Dedifferentiated amniotic fluid mesenchymal stem cell (primary cell): ENCODE data around the gene MMP27.
"Not testable (repeated sequence)": the region's sequence is repeated elsewhere in the genome, so short reads cannot be mapped to it uniquely, and the experiment has no call there.

Experiments used
- DNase-seq: peaks from one replicate; pipeline ENCODE4 v3.0.0-alpha.2; 2016; ENCODE audit errors: extremely low spot score

The MMP27 gene, protein sequence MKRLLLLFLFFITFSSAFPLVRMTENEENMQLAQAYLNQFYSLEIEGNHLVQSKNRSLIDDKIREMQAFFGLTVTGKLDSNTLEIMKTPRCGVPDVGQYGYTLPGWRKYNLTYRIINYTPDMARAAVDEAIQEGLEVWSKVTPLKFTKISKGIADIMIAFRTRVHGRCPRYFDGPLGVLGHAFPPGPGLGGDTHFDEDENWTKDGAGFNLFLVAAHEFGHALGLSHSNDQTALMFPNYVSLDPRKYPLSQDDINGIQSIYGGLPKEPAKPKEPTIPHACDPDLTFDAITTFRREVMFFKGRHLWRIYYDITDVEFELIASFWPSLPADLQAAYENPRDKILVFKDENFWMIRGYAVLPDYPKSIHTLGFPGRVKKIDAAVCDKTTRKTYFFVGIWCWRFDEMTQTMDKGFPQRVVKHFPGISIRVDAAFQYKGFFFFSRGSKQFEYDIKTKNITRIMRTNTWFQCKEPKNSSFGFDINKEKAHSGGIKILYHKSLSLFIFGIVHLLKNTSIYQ

DNA sequence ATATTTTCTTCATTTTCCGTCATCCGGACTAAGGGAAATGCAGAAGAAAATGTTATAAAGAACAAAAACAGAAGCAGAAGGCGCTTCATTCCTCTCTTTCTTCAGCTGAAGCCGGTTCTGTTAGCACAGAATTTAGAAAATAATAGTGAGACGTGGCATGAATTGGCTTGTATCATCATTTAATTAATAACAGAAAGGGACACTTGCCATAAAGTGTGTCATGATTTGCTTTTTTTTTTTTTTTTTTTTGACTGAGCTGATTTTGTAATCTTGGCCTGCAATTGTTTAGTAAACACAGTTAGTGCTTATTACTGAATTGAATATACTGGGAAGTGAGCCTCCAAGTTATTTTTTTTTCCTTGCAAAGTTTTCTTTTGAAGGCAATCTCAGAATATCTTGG lies at the start of gene MMP27:
Gene MMP27 (minus strand): TSS at position 144 of the 400 bp plus-strand sequence. CDS start 55 bp downstream, at position 89.
- DNase-seq: no peak

DNA sequence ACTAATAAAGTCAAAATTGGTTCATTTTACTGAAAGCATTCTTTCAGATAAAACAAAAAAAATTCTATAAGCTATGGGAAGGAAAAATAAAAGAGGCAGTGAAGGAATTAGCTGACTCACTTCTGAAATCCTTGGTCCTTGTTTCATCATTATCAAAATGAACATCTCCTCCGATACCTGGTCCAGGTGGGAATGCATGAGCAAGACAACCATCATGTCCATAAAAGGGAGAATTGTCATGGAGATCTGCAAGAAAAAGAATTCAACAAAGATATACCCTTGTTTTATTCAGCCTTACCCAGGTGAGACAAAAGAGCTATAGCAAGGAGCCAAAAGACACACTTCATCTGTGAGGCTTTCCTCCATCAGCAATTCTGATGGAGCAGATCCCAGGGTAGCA lies 47.7 kb upstream of the MMP27 start:
- DNase-seq: no peak

DNA sequence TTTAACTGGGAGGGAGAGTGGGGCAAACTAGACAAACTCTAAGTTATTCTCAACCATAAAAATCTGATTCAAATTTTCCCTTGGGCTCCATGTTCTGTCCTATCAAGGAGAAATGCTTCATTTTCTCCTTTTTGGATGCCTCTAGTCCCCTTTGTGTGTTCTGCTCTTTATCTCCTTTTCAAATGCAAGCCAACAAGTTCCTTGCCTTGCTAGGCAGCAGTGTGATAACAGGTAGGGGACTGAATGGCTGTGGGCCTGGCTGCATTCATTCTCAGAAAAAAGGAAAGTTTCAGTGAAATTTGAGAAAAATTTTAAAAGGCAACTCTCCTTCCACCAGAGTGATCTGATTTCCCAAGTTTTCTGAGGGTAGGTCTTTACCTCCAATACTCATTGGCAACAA lies 46.1 kb upstream of the MMP27 start:
- DNase-seq: no peak

DNA sequence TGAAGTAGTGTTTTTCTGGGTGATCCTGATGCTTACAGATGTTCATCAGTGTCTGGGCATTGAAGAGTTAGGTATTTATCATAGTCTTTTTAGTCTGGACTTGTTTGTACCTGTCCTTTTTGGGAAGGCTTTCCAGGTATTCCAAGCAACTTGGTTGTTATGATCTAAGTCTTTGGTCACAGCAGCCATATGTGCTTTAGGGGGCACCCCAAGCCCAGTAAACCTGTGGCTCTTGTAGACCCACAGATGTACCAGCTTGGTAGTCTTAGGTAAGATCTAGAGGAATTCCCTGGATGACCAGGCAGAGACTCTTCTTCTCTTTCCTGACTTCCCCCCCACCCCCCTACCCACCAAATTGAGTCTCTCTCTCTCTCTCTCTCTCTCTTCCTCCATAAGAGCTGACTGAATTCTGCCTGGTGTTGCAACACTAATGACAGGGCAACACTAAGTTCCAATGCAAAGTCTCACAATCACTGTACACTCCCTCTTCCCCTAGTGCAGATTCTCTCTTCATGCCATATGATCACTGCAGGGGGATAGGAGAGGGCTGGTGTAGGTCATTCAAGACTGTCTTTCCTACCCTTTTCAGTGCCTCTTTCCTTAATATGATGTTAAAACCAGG lies 43.6 kb upstream of the MMP27 start:
- no peak for DNase-seq

DNA sequence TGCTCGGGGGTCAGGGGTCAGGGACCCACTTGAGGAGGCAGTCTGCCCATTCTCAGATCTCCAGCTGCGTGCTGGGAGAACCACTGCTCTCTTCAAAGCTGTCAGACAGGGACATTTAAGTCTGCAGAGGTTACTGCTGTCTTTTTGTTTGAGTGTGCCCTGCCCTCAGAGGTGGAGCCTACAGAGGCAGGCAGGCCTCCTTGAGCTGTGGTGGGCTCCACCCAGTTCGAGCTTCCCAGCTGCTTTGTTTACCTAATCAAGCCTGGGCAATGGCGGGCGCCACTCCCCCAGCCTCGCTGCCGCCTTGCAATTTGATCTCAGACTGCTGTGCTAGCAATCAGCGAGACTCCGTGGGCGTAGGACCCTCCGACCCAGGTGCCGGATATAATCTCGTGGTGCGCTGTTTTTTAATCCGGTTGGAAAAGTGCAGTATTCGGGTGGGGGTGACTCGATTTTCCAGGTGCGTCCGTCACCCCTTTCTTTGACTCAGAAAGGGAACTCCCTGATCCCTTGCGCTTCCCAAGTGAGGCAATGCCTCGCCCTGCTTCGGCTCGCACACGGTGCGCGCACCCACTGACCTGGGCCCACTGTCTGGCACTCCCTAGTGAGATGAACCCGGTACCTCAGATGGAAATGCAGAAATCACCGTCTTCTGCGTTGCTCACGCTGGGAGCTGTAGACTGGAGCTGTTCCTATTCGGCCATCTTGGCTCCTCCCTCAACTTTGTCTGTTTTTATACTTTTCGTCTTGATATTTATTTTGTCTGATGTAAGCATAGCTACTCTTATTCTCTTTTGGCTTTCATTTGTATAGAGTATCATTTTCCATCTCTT lies 41.4 kb upstream of the MMP27 start:
- DNase-seq: not testable (repeated sequence)

DNA sequence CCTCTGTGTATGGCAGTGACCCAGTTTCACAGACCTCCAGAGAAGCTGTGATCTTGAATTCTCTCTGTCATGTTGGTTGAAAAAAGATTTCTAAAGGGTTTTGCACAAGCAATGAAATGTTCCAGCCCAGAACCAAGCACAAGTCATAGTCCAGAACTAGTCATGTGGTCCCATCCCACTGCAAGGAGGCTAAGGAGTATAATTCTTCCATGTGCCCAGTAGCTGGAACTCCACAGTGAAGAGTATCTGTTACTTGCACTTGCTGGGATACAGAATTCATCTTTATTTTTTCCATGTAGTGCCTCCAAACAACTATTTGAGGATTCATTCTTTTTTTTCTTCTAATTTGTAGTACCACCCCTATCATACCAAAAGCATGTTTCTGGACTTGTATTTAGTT lies 29.1 kb upstream of the MMP27 start:
- no peak for DNase-seq

DNA sequence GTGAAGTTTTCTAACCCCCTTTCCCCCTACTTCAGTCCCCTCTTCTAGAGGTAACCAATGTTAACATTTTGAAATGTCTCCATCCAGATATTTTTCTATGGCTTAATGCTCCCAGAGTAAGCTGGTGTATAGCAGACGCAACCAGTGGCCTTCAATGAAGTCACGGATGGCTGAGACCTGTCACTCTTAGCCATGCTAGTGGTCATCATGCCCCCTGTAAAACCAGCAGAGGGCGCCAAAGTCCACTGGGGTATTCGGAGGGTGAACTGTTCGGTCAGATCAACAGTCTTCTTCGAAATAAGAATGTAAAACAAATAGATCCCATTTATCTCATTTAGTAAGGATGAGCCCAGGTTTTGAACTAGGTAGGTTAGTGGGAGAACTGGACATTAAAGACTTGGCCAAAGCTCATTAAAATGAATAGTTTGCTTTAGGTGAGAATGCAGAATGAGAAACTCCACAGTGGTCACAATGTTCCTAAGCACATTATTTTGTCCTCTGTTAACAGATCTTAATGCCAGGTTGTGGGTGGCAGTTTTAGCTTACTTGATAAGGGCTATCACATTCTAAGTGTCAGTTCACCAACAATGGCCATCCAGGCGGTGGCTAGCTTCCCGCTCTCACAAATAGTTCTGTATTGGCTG lies 27.8 kb upstream of the MMP27 start:
- DNase-seq: no peak

DNA sequence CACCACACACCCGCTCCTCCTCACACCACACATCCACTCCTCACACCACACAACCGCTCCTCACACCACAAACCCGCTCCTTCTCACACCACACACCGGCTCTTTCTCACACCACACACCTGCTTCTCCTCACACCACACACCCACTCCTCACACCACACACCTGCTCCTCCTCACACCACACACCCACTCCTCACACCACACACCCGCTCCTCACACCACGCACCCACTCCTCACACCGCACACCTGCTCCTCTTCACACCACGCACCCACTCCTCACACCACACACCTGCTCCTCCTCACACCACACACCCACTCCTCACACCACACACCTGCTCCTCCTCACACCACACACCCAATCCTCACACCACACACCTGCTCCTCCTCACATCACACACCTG lies 25.4 kb upstream of the MMP27 start:
- not testable (repeated sequence) for DNase-seq

DNA sequence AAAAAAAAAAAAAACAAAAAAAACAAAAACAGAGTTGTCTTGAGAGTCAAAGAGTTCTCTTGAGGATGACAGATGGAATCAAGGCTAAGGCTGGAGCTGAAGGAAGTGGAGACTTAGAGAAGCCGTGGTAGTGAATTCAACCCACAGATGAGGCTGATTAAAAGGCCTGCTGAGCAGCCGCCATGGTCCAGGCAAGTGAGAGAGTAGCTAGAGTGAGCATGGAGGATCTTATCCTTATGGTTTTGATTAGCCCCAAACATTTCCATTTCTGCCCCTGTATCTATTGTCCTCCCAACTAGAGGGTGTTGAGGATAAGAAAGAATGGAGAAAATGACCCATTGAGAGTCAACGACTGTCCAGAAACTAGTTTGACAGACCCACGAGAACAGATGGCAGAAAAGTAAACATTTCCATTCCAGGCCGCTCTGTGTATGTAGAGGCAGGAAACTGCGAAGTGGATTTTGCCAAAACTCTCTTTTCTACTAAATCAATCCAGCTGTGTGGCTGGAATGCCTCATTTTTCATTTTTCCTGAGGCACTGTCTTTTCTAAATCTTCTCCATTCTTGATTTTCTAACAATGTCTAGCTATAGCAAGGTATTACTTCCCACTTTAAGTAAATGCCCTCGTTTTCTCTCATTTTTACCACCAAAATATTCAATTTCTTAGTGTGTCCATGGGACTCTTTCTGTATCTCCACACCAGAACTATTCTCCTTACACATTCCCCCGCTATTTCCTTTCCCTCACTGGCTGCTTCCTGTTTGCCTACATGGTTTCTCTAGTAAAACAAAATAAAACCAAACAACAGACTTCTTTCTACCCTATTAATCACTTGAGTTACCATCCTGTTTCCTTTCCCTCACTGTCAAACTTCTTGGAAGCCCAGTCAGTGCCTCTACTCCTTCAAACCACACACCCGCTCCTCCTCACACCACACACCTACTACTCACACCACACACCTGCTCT lies 24.6 kb upstream of the MMP27 start:
- peak; percentile 30 for DNase-seq

DNA sequence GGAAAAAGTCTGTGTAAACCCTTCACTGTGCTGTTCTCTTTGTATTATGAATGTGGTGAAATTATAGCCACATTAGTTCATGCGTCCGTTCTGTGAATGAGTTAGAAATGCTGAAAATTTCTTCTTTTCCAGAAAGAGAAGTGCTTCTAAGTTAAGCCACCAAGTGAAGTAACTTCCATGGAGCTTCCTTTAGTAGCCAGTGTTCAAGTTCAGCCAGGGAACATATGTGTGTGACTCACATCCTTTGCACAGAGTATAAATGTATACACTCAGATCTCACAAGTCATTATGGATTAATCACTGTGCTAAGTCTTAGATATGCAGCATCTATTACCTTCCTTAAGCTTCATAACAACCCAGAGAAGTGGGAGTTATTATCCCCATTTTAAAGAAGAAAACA lies 22.3 kb upstream of the MMP27 start:
- no peak for DNase-seq

DNA sequence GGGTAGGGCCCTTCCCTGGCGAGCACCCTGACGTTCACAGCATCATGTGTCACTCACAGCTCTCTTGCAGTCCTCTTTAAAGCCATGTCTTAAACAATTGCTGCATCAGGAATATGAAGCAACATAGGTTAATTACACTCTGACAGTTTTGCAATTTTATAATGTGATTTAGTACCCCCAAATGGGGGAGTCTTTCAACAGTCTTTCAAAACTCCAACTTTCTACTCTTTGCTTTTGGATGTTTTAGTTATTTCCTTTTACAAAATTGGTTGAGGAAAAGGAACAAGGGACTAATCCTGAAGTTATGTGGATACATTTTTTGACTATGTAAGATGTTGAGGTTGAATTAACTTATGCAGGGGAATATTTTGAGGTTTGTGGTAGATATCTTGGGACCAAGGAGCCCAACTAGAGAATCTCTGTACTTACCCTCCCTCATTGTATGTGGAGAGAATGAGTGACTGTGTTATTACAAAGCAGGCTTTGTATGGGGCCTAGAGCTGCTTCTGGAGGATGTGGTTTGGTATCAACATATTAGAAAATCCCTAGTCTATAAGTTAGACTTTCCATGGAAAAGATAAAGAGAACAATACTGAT lies 19.4 kb upstream of the MMP27 start, which contains the start of gene MMP8:
Gene MMP8 (minus strand): TSS at position 51 of the 597 bp plus-strand sequence. CDS start 99 bp downstream, outside the sequence.
- DNase-seq: no peak

DNA sequence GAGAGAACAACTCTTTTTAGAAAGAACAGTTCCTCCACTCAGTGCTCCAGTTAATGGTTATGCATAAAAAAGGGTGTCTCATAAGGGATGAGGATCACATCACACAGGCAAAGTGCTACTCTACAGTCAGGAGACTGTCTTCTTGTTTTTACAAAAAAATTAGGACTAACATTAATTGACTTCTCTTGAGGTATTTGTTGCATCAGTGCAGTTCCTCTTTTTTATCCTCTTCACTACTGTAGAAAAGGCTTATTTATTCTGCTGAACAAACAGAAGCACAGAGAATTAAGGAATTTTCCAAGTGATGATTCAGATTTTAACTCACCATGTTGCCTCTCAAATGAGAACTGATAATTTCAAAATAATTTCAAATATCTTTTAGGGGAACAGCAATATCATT lies 17.3 kb upstream of the MMP27 start:
- DNase-seq: no peak

DNA sequence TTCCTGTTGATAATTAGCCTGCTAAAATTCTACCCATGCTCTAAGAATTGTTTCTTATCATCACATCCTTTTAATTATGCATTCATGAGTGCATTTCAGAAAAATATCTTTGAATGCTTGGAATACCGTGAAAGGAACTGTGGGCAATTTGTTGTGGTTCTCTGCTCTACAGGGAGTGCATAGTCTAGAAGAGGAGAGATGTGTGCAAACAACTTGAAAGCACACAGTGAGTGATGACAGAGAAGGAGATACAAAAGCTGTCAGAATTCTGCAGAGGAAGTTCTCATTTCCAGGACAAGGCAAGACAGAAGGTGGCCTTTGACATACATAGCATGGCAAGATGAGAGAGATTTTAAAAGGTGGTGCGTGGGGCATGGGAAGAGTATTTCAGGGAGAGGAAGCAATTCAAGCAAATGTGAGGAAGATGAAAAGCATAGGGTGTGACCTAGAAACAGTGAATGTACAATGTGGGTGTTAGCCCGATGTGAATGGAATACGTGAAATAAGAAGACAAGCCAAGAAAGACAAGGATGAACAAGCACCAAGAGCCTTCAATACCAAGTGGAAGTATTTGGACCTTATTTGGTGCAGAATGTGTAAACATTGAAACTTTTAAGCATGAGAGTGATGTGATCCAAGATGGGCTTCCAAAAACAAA lies 14.2 kb upstream of the MMP27 start:
- no peak for DNase-seq

DNA sequence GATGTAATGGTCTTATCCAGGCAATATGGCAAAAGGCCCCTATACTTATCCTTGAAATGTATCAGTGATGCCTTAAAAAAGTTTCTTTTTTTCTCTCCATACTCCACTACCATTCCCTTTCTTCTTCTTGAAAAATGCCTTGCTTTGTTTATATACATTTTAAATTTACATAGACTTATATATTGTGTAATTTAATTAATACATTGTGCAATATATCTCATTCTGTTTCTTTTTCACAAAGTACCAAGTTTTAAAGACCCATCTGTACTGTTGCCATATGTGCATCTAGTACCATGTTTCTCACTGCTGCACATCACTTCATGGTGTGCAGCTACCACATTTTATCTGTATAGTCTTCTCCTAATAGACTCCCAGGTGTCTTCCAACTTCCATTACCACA lies 11.7 kb upstream of the MMP27 start:
- no peak for DNase-seq

DNA sequence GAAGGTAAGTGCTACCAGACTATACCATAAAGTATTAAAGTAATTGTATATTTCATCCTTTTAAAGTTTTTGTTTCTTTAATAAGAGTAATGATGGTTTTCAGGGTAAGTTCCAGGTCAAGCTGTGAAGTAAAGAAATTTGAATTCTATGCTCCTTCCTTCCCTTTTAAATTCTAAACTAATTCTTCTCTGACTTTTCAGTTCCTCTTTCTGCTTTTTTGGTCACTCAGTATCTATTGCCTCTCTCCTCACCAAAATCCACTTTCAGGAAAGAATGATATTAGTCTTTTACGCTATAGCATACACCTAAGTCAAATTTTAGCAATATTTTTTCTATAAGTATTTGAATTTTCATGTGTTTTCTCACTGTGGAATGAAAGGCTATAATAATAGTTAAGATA lies 11.0 kb upstream of the MMP27 start:
- no peak for DNase-seq

DNA sequence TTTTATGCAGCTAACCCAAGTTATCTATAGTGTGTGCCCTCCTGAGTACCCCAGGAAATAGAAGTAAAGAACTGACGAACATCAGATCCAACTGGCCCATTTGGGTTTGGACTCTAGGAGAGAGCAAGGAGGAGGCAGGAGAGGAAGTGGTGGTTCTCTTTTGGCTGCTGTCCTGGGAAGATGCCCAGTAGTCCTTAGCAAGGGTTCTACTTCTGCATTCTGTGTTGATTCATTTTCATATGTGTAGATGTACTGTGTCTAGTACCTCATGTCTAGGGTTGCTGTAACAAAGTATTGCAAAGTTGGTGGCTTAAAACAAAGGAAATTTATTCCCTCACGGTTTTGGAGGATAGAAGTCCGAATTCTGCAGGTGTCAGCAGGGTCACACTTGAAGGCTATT lies 6.6 kb upstream of the MMP27 start:
- no peak for DNase-seq

DNA sequence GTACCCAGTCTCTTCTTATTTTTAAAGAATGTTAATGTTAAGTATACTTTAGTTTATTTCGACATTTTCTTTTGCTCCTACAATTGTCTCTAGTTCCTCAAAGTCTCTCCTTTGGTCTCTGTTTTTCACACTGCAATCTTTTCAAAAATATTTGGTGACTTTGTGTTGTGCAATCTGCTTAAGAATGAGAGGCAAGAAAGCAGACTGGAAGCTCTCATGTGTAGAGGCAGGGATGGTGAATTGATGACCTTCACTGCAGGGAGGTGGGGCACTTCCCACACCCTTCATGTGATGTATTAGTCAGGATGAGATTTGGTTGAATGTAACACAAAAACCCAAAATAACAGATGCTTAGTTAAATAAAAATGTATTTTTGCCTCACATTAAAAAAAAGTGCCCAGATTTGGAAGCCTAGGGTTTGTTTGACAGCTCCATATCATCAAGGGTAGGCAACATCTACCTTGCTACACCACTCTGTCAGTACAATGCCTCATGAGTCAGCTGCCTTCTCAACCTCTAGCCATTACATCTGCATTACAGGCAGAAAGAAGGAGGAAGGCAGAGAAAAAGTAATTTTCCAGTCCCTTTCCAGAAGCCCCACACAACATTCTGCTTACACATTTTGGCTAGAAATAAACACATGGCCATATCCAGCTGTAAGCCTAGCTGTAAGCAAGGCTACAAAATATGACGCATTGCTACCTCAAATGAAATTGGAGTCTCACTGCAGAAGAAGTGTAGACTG lies 3.8 kb upstream of the MMP27 start:
- DNase-seq: no peak

DNA sequence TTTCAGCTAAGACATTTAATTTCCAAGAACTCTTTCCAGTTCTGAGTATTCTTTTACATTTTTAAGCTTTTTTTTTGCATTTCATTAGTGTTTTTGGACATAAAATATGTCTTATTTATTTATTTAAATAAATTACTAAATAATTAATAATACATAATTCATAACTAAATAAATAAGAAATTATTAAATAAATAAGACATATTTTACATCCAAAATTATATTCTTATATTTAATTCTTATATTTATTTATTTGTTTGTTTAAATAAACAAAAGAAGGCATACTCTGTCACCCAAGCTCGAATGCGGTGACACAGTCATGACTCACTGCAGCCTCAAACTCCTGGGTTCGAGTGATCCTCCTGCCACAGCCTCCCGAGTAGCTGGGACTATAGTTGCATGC lies 3.1 kb upstream of the MMP27 start:
- no peak for DNase-seq

DNA sequence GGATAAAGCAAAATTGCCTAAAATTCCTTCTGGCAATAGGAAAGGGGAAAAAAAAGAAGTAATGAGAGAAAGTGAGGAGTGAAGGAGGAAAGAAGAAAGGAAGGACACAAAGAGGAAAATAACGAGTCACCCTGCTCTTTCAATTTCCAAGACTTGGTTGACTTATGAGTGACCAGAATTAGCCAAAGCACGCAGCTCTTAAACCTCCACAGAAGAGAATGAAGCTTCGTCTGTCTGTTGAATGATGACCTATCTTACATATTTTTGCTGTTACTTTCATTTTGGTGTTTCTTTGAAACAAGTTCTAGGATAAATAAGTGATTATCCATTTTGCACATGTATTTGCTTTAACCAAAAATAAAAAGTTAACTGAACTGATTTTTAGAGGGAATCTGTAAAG lies 728 bp downstream of the MMP27 start:
- DNase-seq: no peak
